OCI-LY1 (cell line): ENCODE measurements around the gene MCC.

Experiments used
- CTCF ChIP-seq: fragments of 200-600 bp; sonication (generic), shearing (Covaris generic); IDR thresholded peaks from 2 replicates; pipeline ENCODE4 v1.5.1; 2017; ENCODE audit warnings: mild to moderate bottlenecking, antibody characterized with exemption, low read length, moderate library complexity, mixed read lengths
- EZH2 ChIP-seq: fragments of 200-600 bp; sonication (generic), shearing (Covaris generic); IDR thresholded peaks from 2 replicates; pipeline ENCODE4 v1.8.0; 2017; ENCODE audit warnings: borderline replicate concordance, mixed run types, mild to moderate bottlenecking, antibody characterized with exemption, low read length, moderate library complexity, mixed read lengths

GRCh38 chr5:113164021-113164420 lies 324.2 kb downstream of the MCC start:
- TF ChIP-seq CTCF: no peak
- TF ChIP-seq EZH2: no peak
